ENCODE data around the gene SFTPD.
"Not testable (repeated sequence)": the region's sequence is repeated elsewhere in the genome, so short reads cannot be mapped to it uniquely, and the experiment has no call there.

DNA sequence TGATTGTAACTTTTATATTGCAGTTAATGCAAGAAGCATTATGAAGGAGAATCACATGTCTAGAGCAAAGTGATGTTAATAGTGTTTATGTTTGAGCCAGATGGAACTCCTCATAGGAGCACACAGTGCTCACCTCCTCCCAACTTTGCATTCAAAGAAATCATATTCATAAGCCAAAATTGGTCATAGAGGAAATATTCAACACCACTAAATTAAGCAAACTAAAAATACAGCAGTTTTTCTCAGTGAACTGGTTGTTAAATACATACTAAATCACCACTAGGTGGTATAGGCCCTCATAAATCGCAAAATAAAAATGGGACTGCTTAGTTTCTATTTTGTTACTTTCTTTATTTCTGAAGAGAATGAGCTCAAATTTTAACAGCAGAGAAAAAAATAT is 34.4 kb downstream of the SFTPD start:
- not testable (repeated sequence) for TF ChIP-seq ZNF274 (IDR thresholded peaks at IDR 0.05; ENCODE audit: low read depth, low read length); YY1 (IDR thresholded peaks at IDR 0.05; ENCODE audit: insufficient read depth, insufficient read length); SUZ12 (IDR thresholded peaks at IDR 0.05; ENCODE audit: extremely low read depth, insufficient read depth, insufficient read length)
